ENCODE measurements around the gene RALGAPB.

The RALGAPB gene

GRCh38 chr20:38579921-38580320, 107.3 kb downstream of the RALGAPB start:
- Histone ChIP-seq H3K36me3 (ENCODE audit: control insufficient read depth in 1 of 2, insufficient read depth in 2 of 2, low read length in 2 of 2) (peaks cover 10 to 21% of the 10 kb centered on the region in 2 donors), H3K4me3 (ENCODE audit: low read depth in 1 of 2, low read length in 2 of 2) (no peak overlapping the region), H3K27ac (ENCODE audit: low read depth, low read length) (no peak overlapping the region), H3K27me3 (ENCODE audit: control insufficient read depth in 1 of 2, insufficient read depth in 2 of 2, low read length in 2 of 2) (no peaks in the 10 kb centered on the region), H3K4me1 (ENCODE audit: control insufficient read depth in 1 of 2, insufficient read depth in 2 of 2, low read length in 2 of 2) (no peaks in the 10 kb centered on the region), H3K9ac (ENCODE audit: low read depth in 1 of 2, low read length in 2 of 2) (no peak overlapping the region), H3K9me3 (ENCODE audit: control insufficient read depth in 1 of 2, low read length in 2 of 2) (no peaks in the 10 kb centered on the region)

GRCh38 chr20:38581013-38581412, 108.4 kb downstream of the RALGAPB start, which contains the start of gene ADIG:
Gene ADIG, plus strand, starts transcription at chr20:38581197. Its CDS starts 54 bp downstream, at chr20:38581251.
- no peaks in the 10 kb centered on the region for H3K9me3 ChIP-seq (ENCODE audit: control insufficient read depth in 1 of 2, low read length in 2 of 2)
- H3K9ac ChIP-seq (ENCODE audit: low read depth in 1 of 2, low read length in 2 of 2), result no peak within 1 kb of the TSS
- no peaks in the 10 kb centered on the region for H3K27me3 ChIP-seq (ENCODE audit: control insufficient read depth in 1 of 2, insufficient read depth in 2 of 2, low read length in 2 of 2)
- no peak within 1 kb of the TSS for H3K27ac ChIP-seq (ENCODE audit: low read depth, low read length)
- H3K36me3 ChIP-seq (ENCODE audit: control insufficient read depth in 1 of 2, insufficient read depth in 2 of 2, low read length in 2 of 2), result peaks cover 4 to 10% of the 10 kb centered on the region in 2 donors
- H3K4me3 ChIP-seq (ENCODE audit: low read depth in 1 of 2, low read length in 2 of 2), result no peak within 1 kb of the TSS
- H3K4me1 ChIP-seq (ENCODE audit: control insufficient read depth in 1 of 2, insufficient read depth in 2 of 2, low read length in 2 of 2), result no peaks in the 10 kb centered on the region

- H3K27ac ChIP-seq (ENCODE audit: low read depth, low read length), result no peak overlapping the region
- H3K4me3 ChIP-seq (ENCODE audit: low read depth in 1 of 2, low read length in 2 of 2), result no peak overlapping the region
- H3K9ac ChIP-seq (ENCODE audit: low read depth in 1 of 2, low read length in 2 of 2), result no peak overlapping the region
- H3K9me3 ChIP-seq (ENCODE audit: control insufficient read depth in 1 of 2, low read length in 2 of 2), result no peaks in the 10 kb centered on the region
- H3K27me3 ChIP-seq (ENCODE audit: control insufficient read depth in 1 of 2, insufficient read depth in 2 of 2, low read length in 2 of 2), result no peaks in the 10 kb centered on the region
- peaks cover under 1% of the 10 kb centered on the region in 2 donors for H3K36me3 ChIP-seq (ENCODE audit: control insufficient read depth in 1 of 2, insufficient read depth in 2 of 2, low read length in 2 of 2)
- no peaks in the 10 kb centered on the region for H3K4me1 ChIP-seq (ENCODE audit: control insufficient read depth in 1 of 2, insufficient read depth in 2 of 2, low read length in 2 of 2)
Measured at GRCh38 chr20:38581830-38582358, 109.3 kb downstream of the RALGAPB start.

- H3K27ac ChIP-seq (ENCODE audit: low read depth, low read length), result no peak overlapping the region
- no peaks in the 10 kb centered on the region for H3K9me3 ChIP-seq (ENCODE audit: control insufficient read depth in 1 of 2, low read length in 2 of 2)
- H3K27me3 ChIP-seq (ENCODE audit: control insufficient read depth in 1 of 2, insufficient read depth in 2 of 2, low read length in 2 of 2), result no peaks in the 10 kb centered on the region
- no peaks in the 10 kb centered on the region for H3K4me1 ChIP-seq (ENCODE audit: control insufficient read depth in 1 of 2, insufficient read depth in 2 of 2, low read length in 2 of 2)
- H3K9ac ChIP-seq (ENCODE audit: low read depth in 1 of 2, low read length in 2 of 2), result no peak overlapping the region
- no peaks in the 10 kb centered on the region for H3K36me3 ChIP-seq (ENCODE audit: control insufficient read depth in 1 of 2, insufficient read depth in 2 of 2, low read length in 2 of 2)
- no peak overlapping the region for H3K4me3 ChIP-seq (ENCODE audit: low read depth in 1 of 2, low read length in 2 of 2)
Measured at GRCh38 chr20:38583306-38583705, 110.7 kb downstream of the RALGAPB start.

GRCh38 chr20:38584099-38584763, 111.6 kb downstream of the RALGAPB start:
- Histone ChIP-seq H3K27ac (ENCODE audit: low read depth, low read length) (no peak overlapping the region), H3K4me1 (ENCODE audit: control insufficient read depth in 1 of 2, insufficient read depth in 2 of 2, low read length in 2 of 2) (no peaks in the 10 kb centered on the region), H3K27me3 (ENCODE audit: control insufficient read depth in 1 of 2, insufficient read depth in 2 of 2, low read length in 2 of 2) (no peaks in the 10 kb centered on the region), H3K4me3 (ENCODE audit: low read depth in 1 of 2, low read length in 2 of 2) (no peak overlapping the region), H3K36me3 (ENCODE audit: control insufficient read depth in 1 of 2, insufficient read depth in 2 of 2, low read length in 2 of 2) (no peaks in the 10 kb centered on the region), H3K9ac (ENCODE audit: low read depth in 1 of 2, low read length in 2 of 2) (no peak overlapping the region), H3K9me3 (ENCODE audit: control insufficient read depth in 1 of 2, low read length in 2 of 2) (no peaks in the 10 kb centered on the region)

- Histone ChIP-seq H3K27me3 (ENCODE audit: control insufficient read depth in 1 of 2, insufficient read depth in 2 of 2, low read length in 2 of 2) (no peaks in the 10 kb centered on the region), H3K27ac (ENCODE audit: low read depth, low read length) (no peak overlapping the region), H3K4me3 (ENCODE audit: low read depth in 1 of 2, low read length in 2 of 2) (no peak overlapping the region), H3K4me1 (ENCODE audit: control insufficient read depth in 1 of 2, insufficient read depth in 2 of 2, low read length in 2 of 2) (no peaks in the 10 kb centered on the region), H3K9ac (ENCODE audit: low read depth in 1 of 2, low read length in 2 of 2) (no peak overlapping the region), H3K36me3 (ENCODE audit: control insufficient read depth in 1 of 2, insufficient read depth in 2 of 2, low read length in 2 of 2) (no peaks in the 10 kb centered on the region), H3K9me3 (ENCODE audit: control insufficient read depth in 1 of 2, low read length in 2 of 2) (no peaks in the 10 kb centered on the region)
Measured at GRCh38 chr20:38585404-38586180, 112.9 kb downstream of the RALGAPB start.

- no peak overlapping the region for H3K4me3 ChIP-seq (ENCODE audit: low read depth in 1 of 2, low read length in 2 of 2)
- no peaks in the 10 kb centered on the region for H3K9me3 ChIP-seq (ENCODE audit: control insufficient read depth in 1 of 2, low read length in 2 of 2)
- no peak overlapping the region for H3K27ac ChIP-seq (ENCODE audit: low read depth, low read length)
- H3K36me3 ChIP-seq (ENCODE audit: control insufficient read depth in 1 of 2, insufficient read depth in 2 of 2, low read length in 2 of 2), result no peaks in the 10 kb centered on the region
- H3K27me3 ChIP-seq (ENCODE audit: control insufficient read depth in 1 of 2, insufficient read depth in 2 of 2, low read length in 2 of 2), result no peaks in the 10 kb centered on the region
- H3K9ac ChIP-seq (ENCODE audit: low read depth in 1 of 2, low read length in 2 of 2), result no peak overlapping the region
- H3K4me1 ChIP-seq (ENCODE audit: control insufficient read depth in 1 of 2, insufficient read depth in 2 of 2, low read length in 2 of 2), result no peaks in the 10 kb centered on the region
Measured at GRCh38 chr20:38586181-38586525, 113.5 kb downstream of the RALGAPB start.

- no peaks in the 10 kb centered on the region for H3K4me1 ChIP-seq (ENCODE audit: control insufficient read depth in 1 of 2, insufficient read depth in 2 of 2, low read length in 2 of 2)
- no peaks in the 10 kb centered on the region for H3K27me3 ChIP-seq (ENCODE audit: control insufficient read depth in 1 of 2, insufficient read depth in 2 of 2, low read length in 2 of 2)
- H3K9me3 ChIP-seq (ENCODE audit: control insufficient read depth in 1 of 2, low read length in 2 of 2), result no peaks in the 10 kb centered on the region
- H3K9ac ChIP-seq (ENCODE audit: low read depth in 1 of 2, low read length in 2 of 2), result no peak overlapping the region
- no peak overlapping the region for H3K27ac ChIP-seq (ENCODE audit: low read depth, low read length)
- no peaks in the 10 kb centered on the region for H3K36me3 ChIP-seq (ENCODE audit: control insufficient read depth in 1 of 2, insufficient read depth in 2 of 2, low read length in 2 of 2)
- H3K4me3 ChIP-seq (ENCODE audit: low read depth in 1 of 2, low read length in 2 of 2), result no peak overlapping the region
Measured at GRCh38 chr20:38588303-38588702, 115.7 kb downstream of the RALGAPB start.

GRCh38 chr20:38589351-38589750, 116.7 kb downstream of the RALGAPB start:
- no peak overlapping the region for H3K4me3 ChIP-seq (ENCODE audit: low read depth in 1 of 2, low read length in 2 of 2)
- no peaks in the 10 kb centered on the region for H3K27me3 ChIP-seq (ENCODE audit: control insufficient read depth in 1 of 2, insufficient read depth in 2 of 2, low read length in 2 of 2)
- no peak overlapping the region for H3K9ac ChIP-seq (ENCODE audit: low read depth in 1 of 2, low read length in 2 of 2)
- no peaks in the 10 kb centered on the region for H3K4me1 ChIP-seq (ENCODE audit: control insufficient read depth in 1 of 2, insufficient read depth in 2 of 2, low read length in 2 of 2)
- H3K36me3 ChIP-seq (ENCODE audit: control insufficient read depth in 1 of 2, insufficient read depth in 2 of 2, low read length in 2 of 2), result no peaks in the 10 kb centered on the region
- H3K27ac ChIP-seq (ENCODE audit: low read depth, low read length), result no peak overlapping the region
- H3K9me3 ChIP-seq (ENCODE audit: control insufficient read depth in 1 of 2, low read length in 2 of 2), result no peaks in the 10 kb centered on the region

- Histone ChIP-seq H3K36me3 (ENCODE audit: control insufficient read depth in 1 of 2, insufficient read depth in 2 of 2, low read length in 2 of 2) (no peaks in the 10 kb centered on the region), H3K9ac (ENCODE audit: low read depth in 1 of 2, low read length in 2 of 2) (no peak overlapping the region)
Measured at GRCh38 chr20:38589967-38590675, 117.5 kb downstream of the RALGAPB start.

More at GRCh38 chr20:38589967-38590675, 117.5 kb downstream of the RALGAPB start:
- Histone ChIP-seq H3K27ac (ENCODE audit: low read depth, low read length) (no peak overlapping the region), H3K4me1 (ENCODE audit: control insufficient read depth in 1 of 2, insufficient read depth in 2 of 2, low read length in 2 of 2) (no peaks in the 10 kb centered on the region), H3K27me3 (ENCODE audit: control insufficient read depth in 1 of 2, insufficient read depth in 2 of 2, low read length in 2 of 2) (no peaks in the 10 kb centered on the region), H3K4me3 (ENCODE audit: low read depth in 1 of 2, low read length in 2 of 2) (no peak overlapping the region), H3K9me3 (ENCODE audit: control insufficient read depth in 1 of 2, low read length in 2 of 2) (no peaks in the 10 kb centered on the region)
